ENCODE results near the gene LCN10.

The LCN10 gene

DNA sequence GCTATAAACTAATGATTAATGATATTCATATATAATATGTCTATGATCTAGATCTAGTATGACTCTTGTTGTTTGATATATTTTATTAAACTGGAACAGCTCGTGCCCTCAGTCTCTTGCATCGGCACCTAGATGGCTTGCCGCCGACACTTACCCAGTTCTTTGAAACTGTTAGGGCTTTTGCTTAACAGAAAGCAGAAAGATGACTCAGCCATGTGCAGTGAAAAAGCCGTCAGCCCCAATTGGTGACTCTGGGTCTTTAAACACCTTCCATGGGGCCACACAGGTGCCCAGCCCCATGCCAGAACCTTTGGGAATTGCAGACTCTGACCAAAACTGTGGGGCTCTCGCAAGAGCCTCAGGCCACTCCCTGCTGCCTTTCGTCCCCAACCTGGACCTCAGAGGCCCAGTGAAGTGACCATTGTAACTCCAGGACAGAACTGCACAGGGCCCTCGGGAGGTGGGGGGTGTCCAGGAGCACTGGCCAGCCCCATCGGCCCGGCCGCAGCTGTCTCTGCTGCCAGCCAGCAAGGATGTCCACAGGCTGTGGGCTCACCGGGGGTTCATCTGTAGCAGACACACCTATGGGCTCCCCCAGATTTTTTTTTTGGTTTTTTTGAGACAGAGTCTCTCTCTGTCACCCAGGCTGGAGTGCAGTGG is 7.8 kb downstream of the LCN10 start:
- DNase-seq: no peak

DNA sequence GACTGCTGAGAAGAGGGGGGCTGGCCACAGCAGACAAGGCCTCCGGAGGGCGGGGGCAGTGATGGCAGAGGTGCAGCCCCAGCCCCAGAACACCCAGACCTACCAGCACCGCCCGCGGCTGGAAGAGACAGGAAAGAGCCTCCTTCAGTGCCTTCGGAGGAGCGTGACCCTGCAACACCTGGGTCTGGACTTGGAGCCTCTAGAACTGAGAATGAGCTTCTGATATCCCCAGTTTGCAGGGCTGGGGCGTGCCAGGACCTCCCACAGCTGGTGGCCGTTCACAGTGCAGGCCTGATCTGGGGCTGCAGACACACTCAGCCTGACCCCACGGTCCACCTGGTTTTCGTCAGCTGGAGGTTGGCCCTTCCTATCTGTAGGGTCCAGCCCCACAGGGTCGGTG is 9.1 kb downstream of the LCN10 start:
- DNase-seq: no peak

DNA sequence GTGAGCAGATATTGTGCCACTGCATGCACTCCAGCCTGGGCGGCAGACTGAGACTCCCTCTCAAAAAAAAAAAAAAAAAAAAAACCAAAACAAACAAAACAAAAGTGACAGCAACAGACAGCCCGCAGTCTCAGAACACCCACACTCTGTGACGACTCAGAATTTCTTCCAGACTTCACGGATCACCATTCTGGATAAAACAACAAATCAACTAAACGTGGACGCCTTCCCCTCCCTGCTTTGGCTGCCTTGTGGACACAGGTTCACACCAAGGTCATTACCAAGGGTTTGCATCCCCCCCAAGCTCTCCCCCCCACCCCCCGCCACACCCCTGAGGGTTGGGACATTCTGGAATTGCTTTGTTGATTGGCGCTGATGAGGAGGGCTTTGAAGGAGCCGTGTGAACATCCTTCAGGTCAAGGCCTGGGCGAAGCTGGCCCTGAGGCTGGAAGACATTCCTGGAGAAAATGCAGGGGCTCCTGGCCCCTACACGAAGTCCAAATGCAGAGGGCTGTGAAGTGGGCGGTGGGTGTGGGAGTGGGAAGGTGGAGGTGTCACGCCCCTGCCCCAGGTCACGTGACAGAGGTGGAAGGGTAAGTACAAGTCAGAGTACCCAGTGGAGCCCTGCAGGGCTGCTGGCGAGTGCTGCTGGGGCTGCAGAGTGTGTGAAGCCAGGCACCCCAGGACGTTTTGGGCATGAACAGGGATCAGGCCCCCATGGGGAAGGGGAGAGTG is 10.1 kb downstream of the LCN10 start:
- DNase-seq: no peak

DNA sequence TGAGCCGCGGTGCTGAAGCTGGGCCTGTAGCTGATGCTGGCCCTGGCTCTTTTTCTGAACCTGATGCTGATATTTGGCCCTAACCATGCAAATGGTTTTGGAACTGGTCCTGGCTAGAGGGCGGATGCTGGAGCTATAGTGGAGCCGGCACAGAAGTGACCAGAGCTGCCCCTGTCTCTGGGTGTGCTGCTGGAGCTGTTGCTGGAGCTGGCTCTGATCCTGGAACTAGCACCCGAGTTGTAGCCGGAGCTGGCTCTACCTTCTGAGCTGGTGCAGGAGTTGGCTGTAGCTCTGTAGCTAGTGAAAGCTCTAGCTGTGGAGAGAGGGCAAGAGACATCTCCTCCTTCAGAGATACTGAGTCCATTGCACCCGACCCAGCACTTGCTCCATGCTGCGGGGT is 12.8 kb downstream of the LCN10 start:
- DNase-seq: no peak

DNA sequence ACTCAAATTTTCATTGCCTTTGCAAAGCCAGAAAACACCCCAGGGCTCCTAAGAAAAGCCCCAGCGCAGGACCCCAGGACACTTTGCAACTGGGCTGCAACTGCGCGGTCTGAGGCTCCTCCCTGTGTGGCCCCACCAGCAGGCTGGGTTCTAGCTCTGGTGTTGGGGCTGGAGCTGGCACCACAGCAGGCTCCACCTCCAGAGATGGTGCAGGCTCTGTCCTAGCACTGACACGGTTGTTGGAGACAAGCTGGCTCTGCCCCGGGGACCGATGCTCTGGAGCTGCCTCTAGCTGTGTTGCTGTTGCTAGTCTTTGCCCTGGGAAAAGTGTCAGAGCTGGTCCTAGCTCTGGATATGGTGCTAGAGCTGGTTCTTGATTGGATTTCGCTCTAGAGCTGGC is 13.6 kb downstream of the LCN10 start:
- no peak for DNase-seq

DNA sequence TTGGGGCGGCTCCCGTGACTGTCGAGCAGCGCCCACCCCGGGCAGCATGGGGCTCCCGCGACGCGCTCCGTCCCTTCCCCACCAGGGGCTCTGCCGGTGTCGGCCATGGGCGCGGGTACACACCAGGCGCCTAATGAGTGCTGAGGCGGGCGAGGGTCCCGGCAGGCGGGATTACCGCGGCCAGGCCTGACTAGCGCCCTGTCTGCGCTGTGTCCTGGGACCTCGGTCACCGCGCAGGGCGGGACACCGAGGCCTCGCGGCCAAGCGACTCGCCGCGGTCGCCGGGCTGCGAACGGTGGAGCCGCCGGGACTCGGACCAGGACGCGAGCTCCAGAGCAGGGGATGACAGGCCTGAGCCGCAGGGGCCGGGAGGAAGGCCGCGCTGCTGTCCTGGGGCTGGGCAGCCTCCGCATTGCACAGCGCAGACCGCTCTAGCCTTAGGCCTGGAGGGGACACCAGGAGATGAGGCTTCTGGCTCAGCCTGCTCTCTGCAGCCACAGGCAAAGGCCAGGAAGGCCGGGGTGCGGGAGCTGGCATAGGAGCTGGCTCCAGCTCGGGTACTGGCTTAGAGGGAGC is 14.1 kb downstream of the LCN10 start:
- no peak for DNase-seq

DNA sequence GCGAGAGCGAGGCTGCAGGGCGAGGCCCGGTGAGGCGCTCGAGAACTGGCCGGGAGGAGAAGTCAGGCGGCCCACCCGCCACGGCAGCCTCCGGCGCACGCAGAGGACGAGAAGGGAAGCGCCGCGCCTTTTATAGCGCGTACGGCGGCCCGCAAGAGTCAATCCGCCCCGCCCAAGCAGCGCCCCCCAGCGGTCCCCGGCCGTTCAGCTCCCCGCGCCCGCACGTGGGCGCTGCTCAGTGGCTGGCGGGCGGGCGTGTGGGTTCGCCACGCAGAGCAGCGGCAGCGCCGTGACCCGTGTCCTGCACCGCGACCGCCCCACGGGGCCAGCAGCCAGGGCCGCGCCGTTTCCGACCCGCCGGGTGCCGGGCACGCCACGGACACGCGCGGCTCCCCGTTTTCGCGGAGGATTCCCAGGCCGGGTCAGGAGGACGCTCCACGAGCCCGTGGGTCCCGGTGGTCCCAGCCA is 14.6 kb downstream of the LCN10 start:
- DNase-seq: no peak

DNA sequence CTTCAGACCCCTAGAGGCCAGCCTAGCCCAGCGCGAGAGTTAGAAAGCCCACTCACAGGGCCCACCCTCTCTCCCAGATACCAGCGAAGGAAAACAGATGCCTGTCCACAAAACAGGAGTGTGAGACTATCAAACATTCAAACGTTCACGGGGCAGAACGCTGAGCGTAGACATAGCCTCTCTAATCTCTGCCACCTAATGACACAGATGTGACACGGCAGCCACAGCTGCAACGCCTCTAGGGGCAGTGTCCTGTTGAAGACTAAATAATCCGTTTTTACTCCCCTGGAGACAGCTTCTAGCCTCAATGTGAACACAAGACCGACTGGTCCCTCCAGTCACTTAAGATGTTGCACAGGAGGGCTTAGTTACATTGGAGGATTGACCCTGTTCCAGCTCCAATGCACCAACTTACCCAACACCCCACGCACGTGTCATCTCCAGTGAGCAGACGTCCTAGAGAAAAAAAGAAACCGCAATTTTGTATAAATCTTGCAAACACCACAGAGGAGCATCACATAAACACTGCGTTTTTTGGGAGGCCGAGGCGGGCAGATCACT is 16.0 kb downstream of the LCN10 start:
- DNase-seq: no peak

DNA sequence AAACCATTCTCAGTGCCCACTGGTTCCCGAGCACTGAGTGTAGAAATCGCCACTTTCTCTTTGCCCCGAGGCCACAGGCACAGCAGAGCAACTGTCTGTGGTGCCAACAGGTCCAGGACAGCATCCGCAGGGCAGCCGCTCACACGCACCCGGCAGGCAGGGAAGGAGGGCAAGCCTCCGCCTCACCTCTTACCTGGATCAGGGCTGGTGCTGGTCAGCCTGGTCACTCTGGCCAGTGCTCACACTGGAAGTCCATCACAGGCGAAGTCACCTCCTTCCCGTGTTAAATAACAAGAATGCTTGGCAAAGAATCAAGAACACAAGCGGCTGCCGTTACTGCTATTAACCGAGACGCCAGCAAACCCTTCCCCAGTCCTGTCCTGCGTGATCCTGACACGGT is 16.6 kb downstream of the LCN10 start:
- no peak for DNase-seq

DNA sequence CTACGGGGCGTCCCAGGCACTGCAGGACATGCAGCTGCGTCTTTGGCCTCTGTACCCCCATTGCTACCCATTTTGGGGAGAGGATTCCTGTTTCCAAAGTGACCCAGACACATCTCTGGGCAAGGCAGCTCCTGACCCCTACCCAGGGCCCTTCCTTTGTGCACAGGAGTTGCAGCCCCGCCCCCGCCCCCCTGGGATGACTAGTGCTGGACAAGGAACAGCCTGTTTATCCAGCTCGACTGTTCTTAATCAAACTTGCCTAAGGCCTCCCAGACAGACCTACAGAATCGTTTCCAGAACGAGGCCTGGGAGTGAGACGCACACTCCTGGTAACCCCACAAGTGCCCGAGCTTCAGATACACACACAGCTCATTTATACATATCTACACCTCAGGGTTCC is 17.1 kb downstream of the LCN10 start:
- DNase-seq: no peak

DNA sequence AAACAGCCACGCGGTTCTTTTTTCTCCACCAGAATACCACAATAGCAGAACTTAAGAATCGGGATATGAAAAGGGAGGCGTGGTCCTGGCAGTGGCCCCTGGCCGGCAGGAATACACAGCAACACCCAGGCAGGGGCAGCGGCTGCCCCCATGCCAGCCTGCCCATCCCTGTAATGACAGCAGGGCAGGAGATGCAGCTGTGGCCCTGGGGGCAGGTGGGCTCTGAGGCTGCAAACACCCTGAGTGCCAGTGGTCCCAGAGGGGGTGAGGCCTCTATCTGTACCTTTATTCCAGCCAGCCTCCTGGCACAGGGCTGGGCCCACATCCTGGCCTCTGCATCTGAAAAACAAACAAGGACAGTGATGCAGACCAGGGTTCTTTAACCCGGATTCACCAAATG is 18.0 kb downstream of the LCN10 start:
- no peak for DNase-seq

DNA sequence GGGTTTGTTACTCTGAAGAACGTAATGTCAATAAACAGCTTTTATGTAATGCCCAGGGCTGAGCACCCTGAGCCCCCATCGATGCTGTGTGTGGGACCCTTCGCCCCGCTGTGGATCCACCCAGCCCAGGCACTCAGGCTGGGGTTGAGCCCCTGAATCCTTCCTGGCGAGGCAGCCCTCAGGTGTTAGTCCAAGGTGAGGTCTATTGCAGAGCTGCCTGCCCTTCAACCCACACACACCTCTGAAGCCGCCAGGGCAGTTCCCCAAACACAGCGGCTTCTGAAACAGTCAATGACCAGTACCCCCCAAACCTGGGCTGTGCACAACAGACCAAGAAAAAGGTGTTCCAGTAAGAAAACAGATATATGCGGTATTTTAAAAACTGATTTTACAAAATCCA is 18.8 kb downstream of the LCN10 start:
- DNase-seq: no peak

DNA sequence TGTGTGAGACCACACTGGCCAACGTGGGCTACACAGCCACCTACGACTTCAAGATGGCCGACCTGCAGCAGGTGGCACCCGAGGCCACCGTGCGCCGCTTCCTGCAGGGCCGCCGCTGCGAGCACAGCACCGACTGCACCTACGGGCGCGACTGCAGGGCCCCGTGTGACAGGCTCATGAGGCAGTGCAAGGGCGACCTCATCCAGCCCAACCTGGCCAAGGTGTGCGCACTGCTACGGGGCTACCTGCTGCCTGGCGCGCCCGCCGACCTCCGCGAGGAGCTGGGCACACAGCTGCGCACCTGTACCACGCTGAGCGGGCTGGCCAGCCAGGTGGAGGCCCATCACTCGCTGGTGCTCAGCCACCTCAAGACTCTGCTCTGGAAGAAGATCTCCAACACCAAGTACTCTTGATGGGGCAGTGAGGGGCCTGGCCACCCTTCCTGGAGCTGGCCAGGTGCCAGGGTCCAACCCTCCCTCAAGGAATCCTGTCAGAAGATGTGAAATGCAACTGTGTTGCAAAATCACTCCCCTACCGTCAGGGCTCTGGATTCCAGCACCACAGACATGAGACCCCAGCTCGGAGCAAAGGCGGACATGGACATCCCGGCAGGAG is 19.3 kb downstream of the LCN10 start:
- DNase-seq: no peak

DNA sequence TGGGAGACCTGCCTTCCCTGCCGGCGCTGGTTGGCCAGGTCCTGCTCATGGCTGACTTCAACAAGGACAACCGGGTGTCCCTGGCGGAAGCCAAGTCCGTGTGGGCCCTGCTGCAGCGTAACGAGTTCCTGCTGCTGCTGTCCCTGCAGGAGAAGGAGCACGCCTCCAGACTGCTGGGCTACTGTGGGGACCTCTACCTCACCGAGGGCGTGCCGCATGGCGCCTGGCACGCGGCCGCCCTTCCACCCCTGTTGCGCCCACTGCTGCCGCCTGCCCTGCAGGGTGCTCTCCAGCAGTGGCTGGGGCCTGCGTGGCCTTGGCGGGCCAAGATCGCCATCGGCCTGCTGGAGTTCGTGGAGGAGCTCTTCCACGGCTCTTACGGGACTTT is 19.8 kb downstream of the LCN10 start:
- no peak for DNase-seq

DNA sequence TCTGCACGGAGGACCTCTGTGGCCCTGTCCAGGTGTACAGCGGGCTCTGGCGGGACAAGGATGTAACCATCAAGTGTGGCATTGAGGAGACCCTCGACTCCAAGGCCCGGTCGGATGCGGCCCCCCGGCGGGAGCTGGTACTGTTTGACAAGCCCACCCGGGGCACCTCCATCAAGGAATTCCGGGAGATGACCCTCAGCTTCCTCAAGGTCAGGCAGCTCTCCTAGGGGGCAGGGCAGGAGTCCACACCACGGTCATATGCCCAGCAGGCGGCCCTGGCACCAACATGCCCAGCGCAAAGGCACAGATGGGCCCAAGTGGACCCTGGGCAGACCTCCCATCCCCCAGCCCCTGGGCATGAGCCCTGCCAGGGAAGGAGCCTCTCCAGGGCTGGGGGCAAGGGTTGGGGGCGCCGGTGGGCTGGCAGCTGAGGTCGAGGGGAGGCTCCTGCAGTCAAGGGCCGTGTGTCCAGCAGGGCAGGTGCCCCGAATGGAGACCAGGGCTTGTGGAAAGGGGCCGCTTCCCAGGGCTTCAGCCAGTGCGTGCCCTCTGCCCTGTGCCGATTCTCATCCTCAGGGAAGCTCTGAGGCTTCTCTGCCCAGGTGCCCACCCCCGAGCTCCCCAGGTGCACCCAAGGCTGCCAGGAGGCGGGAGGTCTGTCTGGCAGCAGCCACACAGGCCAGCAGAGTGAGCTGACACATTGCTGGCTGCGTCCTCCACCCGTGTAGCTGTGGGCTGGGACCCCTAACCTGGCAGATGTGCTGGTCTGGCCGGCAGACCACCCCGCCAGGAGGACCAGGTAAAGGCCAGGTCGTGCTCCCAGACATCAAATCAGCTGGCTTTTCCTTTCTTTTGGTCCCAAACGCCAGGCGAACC is 20.4 kb downstream of the LCN10 start:
- DNase-seq: no peak

DNA sequence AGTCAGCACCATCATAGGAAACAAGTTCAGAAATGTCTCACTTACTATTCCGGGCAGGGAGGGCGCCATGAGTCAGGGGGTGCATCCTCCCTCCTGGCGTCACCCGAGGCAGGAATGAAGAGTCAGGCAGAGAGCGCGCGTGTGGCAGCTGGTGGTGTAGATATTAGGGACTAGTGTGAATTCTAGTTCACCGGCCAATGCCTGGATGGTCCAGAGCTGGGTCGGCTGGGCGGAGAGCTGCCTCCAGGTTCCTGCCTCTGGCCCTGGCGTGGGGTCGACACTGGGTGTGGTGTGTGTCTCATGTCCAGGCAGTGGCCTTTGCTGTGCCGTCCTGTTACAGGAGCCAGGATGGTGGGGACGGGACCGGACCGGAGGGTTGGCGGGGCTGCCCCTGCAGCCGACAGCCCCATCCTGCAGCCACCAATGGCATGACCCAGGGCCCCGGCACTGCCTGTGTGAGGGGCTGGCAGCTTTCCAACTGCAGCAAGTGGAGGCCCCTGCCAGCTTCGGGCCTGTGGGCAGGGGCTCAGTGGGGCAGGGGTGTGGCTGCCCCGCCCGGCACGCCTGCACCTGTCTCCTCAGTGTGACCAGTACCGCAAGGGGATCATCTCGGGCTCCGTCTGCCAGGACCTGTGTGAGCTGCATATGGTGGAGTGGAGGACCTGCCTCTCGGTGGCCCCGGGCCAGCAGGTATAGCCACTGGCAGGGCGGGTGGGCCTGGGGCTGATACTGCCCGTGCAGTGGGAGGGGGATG is 21.2 kb downstream of the LCN10 start:
- DNase-seq: no peak

DNA sequence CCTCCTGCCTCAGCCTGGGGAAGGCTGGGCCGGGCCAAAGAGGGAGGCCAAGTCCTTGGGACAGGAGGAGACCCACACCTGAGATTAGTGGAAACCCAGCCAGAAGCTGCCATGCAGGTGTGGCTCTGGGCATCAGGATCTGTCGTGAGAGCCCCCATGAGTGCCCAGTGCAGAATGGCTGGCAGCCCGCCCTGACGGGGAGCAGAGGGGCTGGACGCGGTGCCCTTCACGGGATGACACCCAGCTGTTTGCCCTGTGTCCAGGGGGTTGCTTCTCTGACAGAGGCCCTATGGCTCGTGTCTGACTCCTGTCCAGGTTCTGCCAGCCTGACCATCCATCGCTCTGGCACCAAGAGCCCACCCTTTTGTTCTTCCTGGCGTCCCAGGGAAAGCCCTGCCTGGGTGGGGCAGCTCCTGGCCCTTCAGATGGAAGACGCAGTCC is 21.8 kb downstream of the LCN10 start:
- DNase-seq: no peak

DNA sequence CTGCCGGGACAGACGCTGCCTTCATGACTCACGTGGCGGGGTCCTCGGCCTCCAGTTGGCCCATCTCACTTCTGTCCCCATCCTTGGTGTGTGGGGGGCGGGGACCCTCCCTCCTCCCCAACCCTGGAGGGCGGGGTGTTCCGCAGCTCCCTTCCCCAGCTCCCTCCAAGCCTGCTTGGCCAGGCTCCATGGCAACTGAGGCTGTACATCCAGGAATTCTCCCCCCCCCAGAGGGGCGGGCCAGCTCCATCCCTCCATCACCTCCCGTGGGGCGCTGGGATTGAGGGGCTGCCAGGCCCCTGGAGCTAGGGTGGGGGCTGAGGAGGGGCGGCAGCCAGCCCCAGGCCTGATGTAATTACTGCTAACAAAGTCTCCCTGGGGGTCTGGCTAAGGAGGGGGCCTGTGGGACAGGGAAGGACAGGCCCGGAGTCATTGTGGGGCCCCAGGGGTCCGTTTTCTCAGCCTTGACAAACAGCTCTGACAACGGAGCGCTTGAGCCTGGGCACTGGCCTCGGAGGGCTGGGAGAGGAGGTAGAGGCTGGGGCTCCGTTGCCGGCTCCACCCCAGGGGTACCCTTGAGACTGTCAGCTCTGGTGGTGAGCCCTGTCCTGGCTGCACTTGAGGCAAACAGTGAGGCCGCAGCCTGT is 22.4 kb downstream of the LCN10 start:
- no peak for DNase-seq

DNA sequence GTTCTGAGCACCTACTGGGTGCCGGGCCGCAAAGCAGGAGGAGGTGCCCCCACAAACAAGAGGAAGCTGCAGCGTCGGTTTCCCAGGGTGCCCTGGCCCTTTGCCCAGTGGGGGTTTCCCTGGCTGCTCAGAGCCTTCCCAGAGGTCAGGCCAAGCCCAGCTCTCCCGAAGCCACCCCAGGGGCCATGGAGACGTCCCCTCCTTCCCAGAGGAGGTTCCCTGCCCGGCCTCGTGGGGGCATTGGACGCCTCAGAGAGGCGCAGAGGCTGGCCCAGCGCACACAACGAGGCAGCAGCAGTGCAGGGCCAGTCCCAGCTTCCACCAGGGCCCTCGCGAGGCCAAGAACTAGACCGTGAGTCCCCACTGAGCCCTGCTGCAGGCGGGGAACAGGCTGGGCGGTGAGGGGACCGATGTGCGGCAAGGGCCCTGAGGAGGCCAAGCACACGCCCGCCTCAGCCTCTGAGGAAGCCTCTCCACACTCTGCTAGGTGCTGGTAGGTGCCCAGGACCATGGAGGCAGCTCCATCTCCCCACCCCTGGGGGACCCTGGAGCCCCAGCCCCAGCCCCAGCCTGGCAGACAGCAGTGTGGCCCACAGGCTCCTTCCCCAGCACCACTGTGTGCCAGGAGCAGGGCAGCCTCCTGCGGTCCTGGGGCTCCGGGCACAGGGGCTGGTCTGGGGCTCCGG is 23.4 kb downstream of the LCN10 start:
- no peak for DNase-seq

DNA sequence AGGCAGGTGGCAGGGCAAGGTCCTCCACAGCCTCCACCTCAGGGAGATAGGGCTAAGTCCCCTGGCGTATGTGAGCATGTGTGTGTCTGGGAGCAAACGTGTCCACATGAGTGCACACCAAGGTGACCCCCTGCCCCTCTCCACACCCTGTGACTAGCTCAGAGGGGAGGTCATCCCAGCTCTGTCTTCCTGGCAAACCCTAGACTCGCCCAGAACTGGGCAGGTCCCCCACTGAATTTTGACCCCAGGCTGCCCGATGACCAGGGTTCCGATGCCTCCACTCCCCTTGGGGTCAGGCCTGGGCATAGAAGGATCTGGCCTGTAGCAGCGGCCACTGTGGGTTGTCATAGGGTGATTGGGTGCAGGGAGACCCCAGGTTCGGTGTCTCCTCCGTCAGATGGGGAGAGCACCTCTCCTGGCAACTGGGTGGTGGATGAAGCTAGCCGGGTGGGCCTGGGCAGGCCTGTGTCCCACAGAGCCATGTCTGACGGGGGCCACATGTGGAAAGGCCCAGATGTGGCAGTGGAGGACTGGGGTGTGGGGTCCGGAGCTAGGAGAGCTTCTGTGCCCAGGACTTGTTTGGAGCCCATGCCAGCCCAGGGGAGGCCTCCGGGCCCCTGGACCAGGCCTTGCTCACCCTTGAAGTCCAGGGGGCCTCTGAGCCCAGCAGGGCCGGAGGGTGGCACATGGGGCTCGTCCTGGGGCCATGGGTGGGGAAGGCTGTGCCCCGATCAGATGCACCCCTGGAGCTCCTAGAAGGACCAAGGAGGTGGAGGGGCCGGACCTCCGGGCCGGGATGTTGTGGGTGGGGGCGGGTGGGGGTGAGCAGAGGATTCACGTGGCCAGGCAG is 24.2 kb downstream of the LCN10 start:
- DNase-seq: no peak

Measured in NCI-H524 treated with DMSO at 0.1 percent for 48 hours (cell line).